ENCODE results near the gene ASPHD1.

The ASPHD1 gene

GRCh38 chr16:29900102-29900887, at the start of gene ASPHD1:
Gene ASPHD1, plus strand, starts transcription at chr16:29900488. Its CDS starts 484 bp downstream, at chr16:29900972.
- peak; percentile 87 for DNase-seq (ENCODE audit: insufficient read length, low spot score)
- no peak for TF ChIP-seq CTCF (IDR thresholded peaks at IDR 0.05; ENCODE audit: insufficient read depth, missing control alignments)
- FAIRE-seq = no peak

- TF ChIP-seq CTCF (IDR thresholded peaks at IDR 0.05; ENCODE audit: insufficient read depth, missing control alignments) = no peak
- DNase-seq (ENCODE audit: insufficient read length, low spot score) (no peak), FAIRE-seq (no peak)
These were observed 49.3 kb upstream of the ASPHD1 start for GRCh38 chr16:29850998-29851397.

GRCh38 chr16:29852654-29853053, 47.6 kb upstream of the ASPHD1 start:
- no peak for TF ChIP-seq CTCF (IDR thresholded peaks at IDR 0.05; ENCODE audit: insufficient read depth, missing control alignments)
- no peak for DNase-seq (ENCODE audit: insufficient read length, low spot score)
- FAIRE-seq = no peak

- no peak for DNase-seq (ENCODE audit: insufficient read length, low spot score)
- no peak for TF ChIP-seq CTCF (IDR thresholded peaks at IDR 0.05; ENCODE audit: insufficient read depth, missing control alignments)
- FAIRE-seq = no peak
These were observed 45.7 kb upstream of the ASPHD1 start for GRCh38 chr16:29854520-29855100.

- DNase-seq (ENCODE audit: insufficient read length, low spot score) (no peak), FAIRE-seq (no peak)
- TF ChIP-seq CTCF (IDR thresholded peaks at IDR 0.05; ENCODE audit: insufficient read depth, missing control alignments) = no peak
These were observed 43.0 kb upstream of the ASPHD1 start for GRCh38 chr16:29857133-29857760.

- FAIRE-seq (no peak), DNase-seq (ENCODE audit: insufficient read length, low spot score) (no peak)
- TF ChIP-seq CTCF (IDR thresholded peaks at IDR 0.05; ENCODE audit: insufficient read depth, missing control alignments) = no peak
These were observed 42.0 kb upstream of the ASPHD1 start for GRCh38 chr16:29858149-29858849.
